HEK293T (cell line): ENCODE results near the gene TBC1D24.

ENCODE experiments used
- ARNT ChIP-seq: fragments of 450-650 bp; IDR thresholded peaks from 2 replicates; pipeline ENCODE4 v1.6.1; 2017; ENCODE audit warnings: mild to moderate bottlenecking
- BHLHE40 ChIP-seq: fragments of 450-650 bp; IDR thresholded peaks from 2 replicates; pipeline ENCODE4 v1.6.1; 2016; ENCODE audit warnings: mild to moderate bottlenecking, moderate library complexity, borderline replicate concordance
- ELF4 ChIP-seq: fragments of 450-650 bp; IDR thresholded peaks from 2 replicates; pipeline ENCODE4 v1.6.1; 2017; ENCODE audit warnings: antibody characterized with exemption
- FOXM1 ChIP-seq: fragments of 450-650 bp; IDR thresholded peaks from 2 replicates; pipeline ENCODE4 v1.6.1; 2017; ENCODE audit warnings: mild to moderate bottlenecking, borderline replicate concordance
- HDGF ChIP-seq: fragments of 450-650 bp; IDR thresholded peaks from 2 replicates; pipeline ENCODE4 v1.6.1; 2017; ENCODE audit warnings: antibody characterized with exemption, borderline replicate concordance
- L3MBTL2 ChIP-seq: fragments of 450-650 bp; conservative IDR thresholded peaks from 2 replicates; pipeline ENCODE4 v1.6.1; 2016; ENCODE audit warnings: mild to moderate bottlenecking
- LEF1 ChIP-seq: fragments of 450-650 bp; IDR thresholded peaks from 2 replicates; pipeline ENCODE4 v1.6.1; 2017; ENCODE audit warnings: mild to moderate bottlenecking, borderline replicate concordance
- PKNOX1 ChIP-seq: fragments of 450-650 bp; IDR thresholded peaks from 2 replicates; pipeline ENCODE4 v1.6.1; 2016
- SUZ12 ChIP-seq: fragments of 450-650 bp; IDR thresholded peaks from 2 replicates; pipeline ENCODE4 v1.6.1; 2016; ENCODE audit warnings: mild to moderate bottlenecking

- TF ChIP-seq HDGF (no peak), ARNT (no peak), SUZ12 (no peak), BHLHE40 (no peak), LEF1 (no peak), ELF4 (no peak), PKNOX1 (no peak), L3MBTL2 (no peak), FOXM1 (no peak)
Measured at GRCh38 chr16:2528161-2529060, 53.5 kb downstream of the TBC1D24 start.
